Stimulated activated CD4-positive, alpha-beta T cell treated with anti-CD3 and anti-CD28 coated beads, Interleukin-4, amount 100 ng/mL, for 48 hours (primary cell): ENCODE results near the gene RASGRF1.
"Not testable (repeated sequence)": the region's sequence is repeated elsewhere in the genome, so short reads cannot be mapped to it uniquely, and the experiment has no call there.

Source experiments
- DNase-seq, 2 donors: peaks; one replicate each; pipeline ENCODE4 v3.0.0-alpha.2; 2020; ENCODE audit warnings: low read depth in 2 of 2

RASGRF1 gene

DNA sequence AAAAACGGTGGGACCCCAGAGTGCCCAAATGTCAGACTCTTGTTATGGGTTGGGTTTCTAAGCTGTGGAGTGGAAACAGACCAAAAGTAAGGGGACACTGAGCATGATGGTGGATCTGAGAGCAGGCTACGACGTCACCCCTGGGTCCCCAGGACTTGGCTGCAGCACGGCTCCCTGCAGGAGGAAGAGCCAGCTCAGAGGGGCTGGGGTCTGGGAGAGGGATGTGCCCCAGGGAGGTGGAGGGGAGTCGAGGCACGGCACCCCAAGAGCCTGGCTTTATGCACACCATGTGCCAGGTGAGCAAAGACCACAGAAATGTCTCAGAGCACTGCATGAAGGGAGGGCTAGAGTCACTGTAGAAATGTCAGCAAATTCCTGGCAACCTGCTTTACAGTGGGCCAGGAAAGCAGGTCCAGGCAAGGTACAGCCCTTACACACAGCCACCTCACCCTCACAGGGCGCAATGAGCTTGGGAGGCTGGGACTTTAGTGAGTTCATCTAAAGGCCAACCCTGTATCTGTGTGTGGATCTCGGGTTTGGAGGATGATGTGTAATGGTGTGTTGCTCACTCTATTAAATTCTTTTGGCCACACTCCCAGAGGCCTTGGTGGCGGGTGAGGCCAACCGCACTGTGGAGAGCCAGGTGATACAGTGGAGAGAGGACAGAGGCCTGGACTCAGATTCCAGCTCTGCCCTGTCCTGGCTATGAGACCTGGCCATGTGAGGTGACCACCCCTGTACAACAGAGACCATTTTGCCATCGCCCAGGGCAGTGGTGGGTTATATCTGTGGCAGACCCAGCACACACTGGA is 159.8 kb downstream of the RASGRF1 start:
- no peak for DNase-seq

DNA sequence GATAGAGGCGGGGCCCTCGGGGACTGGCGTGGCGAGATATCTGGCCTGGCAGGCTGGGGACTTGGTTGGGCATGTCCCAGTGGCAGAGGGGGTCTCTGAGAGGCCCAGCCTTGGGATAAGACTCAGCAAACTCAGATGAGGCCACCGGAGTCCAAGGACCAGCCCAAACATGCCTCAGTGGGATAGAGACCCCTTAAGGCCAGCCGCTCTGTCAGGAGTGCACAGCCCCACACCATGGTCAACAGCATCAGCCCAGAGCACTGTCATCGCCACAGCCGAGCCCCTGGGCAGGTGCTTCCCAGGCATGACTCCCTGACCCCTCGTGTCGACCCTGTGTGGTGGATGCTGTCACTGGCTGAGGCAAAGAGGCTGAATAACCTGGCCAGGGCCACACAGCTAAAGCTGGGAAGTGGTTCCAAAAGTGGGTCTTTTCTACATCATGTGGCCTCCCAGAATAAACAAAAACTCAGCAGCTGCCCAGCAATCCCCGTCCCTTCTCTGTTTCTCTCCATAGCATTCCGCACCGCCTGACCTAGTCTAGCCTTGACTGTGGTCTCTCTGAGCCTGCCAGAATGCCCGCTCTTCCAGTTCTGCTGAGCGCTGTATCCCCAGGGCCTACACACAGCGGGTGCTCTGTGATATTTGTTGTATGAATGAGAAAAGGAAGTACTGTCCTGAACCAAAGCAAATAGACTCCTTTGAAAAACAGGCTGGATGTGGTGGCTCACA is 160.9 kb downstream of the RASGRF1 start:
- DNase-seq = no peak

DNA sequence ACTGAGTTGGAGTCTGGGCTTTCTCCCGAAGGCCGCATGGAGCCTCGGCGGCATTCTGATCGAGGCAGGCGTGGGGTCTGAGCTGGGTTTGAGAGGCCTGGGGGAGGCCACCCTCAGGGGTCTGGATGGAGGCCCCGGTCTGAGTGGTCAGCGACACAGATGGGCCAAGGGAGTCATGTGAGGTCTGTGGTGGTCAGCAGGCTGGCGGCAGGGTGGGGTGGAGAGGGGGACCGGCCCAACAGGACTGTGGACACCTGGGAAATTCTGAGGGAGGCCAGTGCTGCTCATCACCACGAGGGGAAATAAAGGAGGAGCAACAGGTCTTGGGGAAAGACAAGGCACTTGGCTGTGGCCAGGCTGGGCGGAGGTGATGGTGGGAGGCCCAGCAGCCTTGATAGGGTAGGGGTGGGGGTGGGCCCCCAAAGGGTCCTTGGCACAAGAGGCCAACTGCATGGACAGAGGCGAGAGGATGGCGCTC is 161.9 kb downstream of the RASGRF1 start:
- DNase-seq = no peak

DNA sequence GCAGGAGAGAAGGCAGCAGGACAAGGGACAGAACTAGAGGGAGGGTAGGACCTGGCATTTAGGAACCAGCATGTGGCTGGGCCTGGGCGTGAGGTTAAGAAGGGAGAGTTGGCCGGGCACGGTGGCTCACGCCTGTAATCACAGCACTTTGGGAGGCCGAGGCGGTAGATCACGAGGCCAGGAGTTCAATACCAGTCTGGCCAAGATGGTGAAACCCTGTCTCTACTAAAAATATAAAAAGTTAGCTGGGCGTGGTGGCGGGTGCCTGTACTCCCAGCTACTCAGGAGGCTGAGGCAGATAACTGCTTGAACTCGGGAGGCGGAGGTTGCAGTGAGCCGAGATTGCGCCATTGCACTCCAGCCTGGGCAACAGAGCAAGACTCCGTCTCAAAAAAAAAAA is 162.4 kb downstream of the RASGRF1 start:
- not testable (repeated sequence) for DNase-seq

DNA sequence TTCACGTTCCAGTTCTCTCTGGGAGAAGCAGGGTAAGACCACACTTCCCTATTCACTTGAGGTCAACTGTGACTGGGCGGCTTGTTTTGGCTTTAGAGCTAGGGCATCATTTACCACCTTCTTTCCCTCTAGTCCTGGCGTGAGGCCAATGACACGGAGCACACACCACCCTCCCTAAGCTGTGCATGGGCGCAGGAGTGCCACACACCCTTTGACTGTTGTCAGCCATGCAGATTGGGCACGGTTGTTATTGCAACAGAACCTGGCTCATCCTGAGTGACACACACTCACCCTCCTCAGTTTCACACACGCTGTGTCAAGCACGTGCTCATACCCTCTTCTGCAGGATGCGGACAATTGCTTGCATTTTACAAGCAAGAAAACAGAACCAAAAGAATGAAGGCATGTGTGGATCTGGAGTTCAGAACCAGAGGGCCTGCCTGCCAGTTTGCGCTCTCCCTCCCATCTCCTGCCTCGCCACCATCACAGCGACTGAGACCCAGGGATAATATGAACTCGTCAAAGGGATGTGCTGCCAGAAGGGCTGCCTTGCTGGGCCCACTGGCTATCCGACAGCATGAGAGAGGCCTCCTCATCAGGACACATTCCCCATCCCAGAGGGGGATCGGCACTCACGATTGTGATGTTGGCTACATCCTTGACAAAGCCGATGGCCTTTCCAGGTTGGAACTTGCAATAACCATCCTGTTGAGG is 163.3 kb downstream of the RASGRF1 start:
- DNase-seq = no peak

DNA sequence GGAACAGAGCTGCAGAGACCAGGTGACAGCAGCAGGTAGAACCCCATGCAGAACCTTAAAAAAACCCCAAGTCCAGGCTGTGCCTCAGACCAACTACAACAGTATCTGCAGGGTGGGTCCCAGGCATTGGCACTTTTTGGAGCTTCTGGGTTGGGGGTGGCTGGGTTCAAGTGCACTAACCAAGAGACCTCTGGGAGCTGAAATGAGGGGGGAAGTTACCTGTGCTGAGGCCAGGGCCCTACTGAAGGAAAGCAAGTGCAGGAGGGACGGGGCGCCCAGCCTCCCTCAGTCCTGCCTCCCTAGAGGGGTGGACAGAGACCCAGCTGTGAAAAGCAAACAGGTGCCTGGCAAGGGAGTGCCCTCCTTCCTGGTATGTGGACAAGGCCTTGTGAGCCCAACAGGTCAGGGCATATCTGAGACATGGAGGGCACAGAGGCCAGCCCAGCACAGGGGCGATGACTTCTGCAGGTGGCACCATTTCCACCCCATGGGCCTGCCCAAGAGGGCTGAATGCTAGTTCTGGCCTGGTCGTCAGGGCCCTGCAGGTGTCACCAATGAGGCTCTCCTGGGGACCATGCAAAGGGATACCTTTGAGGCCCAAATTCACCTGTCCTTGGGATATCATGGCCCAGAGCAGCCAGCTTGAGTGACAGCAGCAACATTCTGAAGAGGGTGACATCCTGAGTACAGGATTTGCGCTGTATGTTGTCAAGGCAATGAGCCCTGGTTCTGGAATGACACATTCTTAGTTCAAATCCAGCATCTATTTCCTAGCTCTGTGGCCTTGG is 164.4 kb downstream of the RASGRF1 start:
- no peak for DNase-seq

DNA sequence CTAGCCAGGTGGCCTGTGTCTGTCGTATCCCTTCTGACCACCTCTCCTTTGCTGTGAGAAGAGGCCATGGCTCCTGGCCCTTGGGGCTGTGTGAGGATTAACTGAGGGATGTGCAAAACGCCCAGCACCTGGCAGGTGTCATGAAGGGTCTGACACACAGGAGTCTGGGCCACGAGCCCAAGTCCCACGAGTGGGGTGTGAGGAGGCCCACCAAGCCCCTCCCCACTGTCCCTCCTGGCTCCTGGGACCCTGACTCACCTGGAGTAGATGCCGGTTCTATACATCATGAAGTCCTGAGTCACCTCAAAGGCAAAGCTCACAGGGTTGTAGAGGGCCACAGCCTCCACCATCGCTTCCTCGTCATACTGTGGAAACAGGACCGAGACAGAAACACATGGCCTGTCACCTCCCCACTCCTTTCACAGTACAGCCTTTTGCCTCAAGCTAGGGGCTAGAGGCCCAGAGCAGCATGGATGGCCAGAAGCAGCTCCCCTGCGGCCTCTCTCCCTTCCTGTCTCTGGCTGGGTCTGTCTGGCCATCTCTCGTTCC is 165.4 kb downstream of the RASGRF1 start:
- no peak for DNase-seq

DNA sequence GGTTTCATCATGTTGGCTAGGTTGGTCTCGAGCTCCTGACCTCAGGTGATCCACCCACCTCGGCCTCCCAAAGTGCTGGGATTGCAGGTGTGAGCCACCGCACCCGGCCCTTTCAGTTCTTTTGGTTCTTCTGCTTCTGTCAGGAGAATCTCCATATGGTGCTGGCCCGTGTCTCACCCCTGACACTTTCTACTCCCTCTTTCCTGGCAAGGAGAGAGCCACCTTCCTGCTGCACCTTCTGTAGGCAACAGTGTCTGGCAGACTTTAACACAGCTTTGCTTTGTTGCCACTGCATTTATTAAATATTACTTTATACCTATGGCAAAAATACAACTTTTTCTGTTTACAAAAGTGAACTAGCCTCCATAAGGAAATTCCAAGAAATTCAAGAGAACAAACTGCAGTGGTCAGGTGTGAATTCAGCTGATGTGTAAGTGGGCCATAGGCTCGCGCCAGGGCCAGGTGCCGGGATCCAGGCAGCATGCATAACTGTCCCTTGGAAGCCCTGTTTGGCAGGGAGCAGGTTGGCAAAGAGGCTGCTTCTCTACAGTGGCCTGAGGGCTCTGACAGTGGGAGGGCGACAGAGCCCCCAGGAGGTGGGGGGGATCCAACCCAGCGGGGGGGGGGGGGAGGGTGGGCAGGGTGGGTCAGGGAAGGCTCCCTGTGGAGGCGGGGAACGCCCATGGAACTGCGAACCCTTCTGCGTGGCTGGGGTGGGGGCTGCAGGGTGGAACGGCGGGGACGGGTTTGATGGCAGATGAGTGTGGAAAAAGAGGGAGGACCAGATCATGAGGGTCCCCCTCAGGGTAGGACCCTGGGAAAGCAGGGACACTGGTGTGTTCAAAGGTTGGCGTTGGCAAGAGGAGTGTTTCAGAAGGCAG is 166.9 kb downstream of the RASGRF1 start:
- DNase-seq = no peak

DNA sequence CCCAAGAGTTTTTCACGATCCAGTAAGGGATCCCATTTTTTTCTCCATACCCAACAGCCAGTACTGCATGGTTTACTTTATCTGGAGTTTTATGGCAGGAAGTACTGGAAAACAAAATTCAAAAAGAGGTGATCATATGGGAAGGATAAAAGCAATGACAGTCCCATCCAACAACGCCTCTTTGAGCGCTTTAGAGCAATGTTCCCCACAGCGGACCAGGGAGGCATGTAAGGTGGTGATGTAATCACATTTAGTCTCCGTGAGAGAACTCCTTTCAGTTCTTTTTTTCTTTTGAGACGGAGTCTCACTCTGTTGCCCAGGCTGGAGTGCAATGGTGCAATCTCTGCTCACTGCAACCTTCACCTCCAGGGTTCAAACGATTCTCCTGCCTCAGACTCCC is 167.6 kb downstream of the RASGRF1 start:
- no peak for DNase-seq

DNA sequence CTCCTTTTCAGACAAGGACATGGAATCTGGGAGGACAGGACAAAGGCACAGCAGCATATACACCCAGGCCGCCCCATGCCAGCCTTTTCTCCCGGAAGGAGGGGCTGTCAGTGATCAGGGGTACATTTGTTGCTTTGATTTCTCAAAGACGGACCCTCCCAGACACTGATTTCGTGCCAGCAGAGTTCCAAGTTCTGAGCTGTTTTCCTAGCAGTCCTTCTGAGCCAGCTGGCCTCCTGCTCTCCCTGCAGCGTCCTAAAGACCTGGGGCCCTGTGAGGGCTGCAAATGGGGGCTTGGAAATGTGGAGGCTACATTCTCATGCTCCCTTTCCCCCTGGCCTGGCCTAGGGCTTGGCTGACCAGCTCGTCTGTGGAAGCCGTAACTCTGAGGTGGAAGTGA is 168.1 kb downstream of the RASGRF1 start:
- DNase-seq = no peak

DNA sequence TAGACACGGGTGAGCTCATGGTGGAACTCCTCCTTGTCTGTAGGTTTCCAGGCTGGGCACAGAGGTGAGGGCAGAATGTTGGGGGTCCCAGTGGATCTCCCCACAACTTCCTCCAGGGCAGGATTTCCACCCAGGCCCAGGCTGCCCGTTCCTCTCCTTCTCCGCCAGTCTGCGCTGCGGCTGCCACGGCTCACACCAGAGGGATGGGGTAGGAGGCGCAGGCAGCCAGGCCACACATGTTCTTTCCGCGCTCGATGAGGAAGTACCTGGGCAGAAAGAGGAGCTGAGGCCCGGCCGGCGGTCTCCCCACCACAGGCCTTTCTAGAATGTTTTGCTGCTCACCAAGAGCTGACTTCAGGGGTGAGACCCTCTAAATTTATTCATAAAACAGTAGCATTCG is 168.6 kb downstream of the RASGRF1 start:
- no peak for DNase-seq

DNA sequence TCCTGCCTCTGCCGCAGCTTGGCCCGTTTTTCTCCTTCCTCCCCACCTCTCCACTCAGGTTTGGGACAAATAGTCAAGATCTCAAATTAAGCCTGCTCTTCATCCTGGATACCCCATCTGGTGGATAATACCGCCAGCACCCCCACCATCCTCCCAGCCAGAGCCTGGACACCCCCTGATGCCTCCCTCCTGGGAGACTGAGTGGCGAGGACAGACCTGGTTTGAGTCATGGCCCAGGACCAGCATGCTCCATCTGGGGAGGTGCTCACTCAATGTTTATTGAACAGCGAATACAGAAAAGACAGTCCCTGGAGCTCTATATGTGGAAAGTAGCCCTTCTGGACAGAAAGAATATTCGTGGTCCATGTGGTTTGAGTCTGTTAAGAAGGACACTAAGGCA is 169.1 kb downstream of the RASGRF1 start:
- no peak for DNase-seq

DNA sequence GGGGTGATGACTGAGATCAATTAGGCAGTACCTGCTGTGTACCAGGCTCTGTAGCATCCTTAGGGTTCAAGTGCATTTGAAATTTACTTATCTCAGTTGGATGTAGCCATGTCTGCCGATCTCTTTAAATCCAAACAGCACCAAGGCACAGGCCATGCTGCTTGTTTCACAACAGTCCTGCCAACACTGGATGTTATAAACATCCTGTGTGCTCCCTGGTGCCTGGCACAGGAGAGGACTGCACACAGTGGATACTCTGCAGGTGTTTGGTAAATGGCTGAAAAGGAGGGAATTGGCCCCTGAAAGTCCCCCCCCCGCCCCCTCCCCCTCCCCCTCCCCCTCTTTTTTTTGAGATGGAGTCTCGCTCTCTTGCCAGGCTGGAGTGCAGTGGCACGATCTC is 172.7 kb downstream of the RASGRF1 start:
- DNase-seq = no peak

DNA sequence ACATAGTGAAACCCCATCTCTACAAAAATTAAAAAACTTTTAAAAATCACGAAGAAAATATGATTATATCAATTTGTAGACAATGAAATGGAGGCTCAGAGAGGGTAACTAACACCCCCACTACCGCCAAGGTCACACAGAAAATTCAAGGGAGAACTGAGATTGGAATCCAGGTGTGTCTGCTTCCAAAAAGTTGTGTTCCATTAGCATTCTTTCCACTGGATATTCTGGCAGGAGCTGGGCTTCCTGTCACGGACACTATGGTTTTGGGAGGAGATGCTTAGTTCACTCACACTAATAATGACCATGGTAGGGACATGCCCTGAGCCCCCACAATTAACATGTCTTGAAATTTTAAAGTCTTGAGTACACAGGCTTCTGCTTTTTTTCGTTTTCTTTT is 174.5 kb downstream of the RASGRF1 start:
- no peak for DNase-seq

DNA sequence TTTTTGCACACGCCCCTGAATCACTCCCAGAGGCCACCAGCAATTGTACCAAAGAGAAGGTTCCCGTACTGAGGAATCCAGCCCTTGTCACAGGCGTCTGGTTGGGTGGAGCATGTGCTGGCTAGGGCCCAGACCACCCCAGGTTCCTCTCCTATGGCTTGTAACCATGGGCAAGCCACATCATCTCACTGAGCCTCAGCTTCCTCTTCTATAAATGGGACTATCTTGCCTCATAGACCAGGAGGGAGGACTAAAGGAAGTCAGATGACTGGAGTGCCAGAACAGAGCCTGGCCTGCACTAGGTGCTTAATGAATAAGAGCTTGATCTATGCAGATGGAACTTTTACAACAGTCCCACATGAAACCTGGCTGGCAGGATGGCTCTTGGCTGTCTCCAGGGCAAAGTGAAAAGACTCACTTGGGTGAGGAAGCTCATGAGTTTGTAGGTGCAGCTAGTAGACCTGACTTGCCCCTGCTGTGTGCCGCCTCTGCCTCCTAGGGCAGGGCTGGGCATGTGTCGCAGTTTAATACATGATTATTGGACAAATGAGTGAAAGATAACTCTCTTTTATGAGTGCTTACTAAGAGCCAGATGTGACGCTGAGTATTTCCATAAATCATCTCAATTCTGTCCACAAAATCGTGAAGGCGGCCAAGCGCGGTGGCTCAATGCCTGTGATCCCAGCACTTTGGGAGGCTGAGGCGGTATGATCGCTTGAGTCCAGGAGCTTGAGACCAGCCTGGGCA is 175.1 kb downstream of the RASGRF1 start:
- no peak for DNase-seq

DNA sequence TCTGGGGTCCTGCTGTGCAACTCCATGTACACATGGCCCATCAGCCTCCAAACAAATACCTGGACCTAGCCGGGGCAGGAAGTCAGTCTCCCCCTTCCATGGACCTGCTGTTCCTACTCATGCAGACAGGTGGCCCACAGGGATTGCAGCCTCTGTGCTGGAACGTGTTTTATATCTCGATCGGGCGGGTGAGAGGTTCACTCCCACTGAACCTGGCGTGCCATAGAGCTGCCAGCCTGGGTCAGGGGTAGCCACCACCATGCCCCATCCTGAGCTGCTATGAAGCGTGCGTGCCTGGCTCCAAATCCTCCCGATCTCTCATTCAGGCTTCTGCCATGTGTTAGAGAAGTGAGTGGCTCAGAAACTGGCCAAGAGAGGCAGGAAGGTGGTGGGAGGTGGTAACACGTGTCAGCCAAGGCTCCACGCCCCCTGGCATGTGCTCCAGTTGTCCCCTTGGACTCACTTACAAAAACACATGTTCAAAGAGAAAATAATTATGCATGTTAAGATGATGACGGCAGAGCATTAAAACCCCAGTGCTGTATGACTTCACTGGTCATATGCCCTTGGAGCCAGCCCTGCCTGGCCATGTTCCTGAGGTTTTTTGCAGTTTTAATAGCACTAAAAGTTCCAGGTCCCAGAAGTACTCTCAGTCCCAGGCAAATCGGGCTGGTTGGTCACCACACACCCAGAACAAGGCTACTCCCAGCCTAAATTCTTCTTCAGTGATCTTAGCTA is 176.4 kb downstream of the RASGRF1 start:
- no peak for DNase-seq

DNA sequence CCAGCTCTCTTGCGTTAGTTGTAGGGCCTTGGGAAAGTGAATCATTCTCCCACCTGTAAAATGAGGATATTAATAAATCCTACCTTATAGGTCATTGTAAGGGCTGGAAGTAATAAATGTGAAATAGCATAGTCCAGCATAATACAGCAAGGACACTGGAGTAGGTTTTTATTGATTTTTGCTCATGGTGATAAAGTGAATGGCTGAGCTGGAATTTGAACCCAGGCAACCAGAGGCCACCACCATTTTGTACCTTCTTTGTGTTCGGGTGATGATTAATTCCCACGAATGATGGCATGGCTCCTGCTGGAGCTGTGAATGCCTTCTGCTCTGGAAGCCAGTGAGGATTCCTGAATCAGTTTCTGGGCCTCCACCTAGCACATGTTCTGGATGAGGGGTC is 177.6 kb downstream of the RASGRF1 start:
- no peak for DNase-seq

DNA sequence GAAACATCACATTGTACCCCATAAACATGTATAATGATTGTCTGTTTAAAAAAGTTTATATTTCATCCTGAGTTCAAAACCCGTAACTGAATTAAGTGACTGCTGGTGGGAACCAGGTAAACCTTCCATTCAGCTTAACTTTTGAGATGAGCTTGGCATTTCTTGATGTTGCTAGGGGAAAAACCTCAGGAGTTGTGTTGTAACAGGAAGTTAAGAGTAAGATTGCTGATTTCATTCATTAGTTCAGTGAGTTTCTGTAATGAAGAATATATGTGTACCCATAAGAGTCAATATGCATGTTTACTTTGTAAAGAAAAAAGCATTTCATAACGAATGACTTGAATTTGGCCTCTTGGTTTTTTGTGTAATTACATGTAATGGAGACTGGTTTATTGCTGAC is 178.3 kb downstream of the RASGRF1 start:
- DNase-seq = no peak

DNA sequence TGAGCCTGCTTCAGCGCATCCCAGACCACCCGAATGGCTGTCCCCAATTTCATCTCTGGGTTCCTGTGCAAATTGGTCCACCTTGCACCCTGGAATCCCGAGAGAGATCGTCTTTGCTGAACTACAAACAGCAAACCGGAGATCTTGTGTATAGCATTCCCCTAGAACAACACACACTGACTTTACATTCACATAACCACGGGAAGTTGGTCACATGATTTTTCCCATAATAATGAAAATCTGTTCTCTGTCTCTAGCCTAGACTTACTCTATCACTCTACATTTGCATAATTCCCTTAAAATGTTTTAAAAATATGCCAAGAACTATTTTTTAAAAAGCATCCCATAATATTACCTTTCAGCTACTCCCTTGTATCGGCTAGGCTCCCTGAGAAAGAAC is 180.3 kb downstream of the RASGRF1 start:
- no peak for DNase-seq
